Astrocyte (in vitro differentiated cells and primary cell): Measurements from ENCODE around the gene BMF.

ENCODE experiments used
- EZH2 ChIP-seq: IDR thresholded peaks from 2 replicates; pipeline ENCODE4 v1.6.1; 2012; ENCODE audit warnings: mild to moderate bottlenecking, low read length, inconsistent platforms; ENCODE audit not compliant: insufficient read depth
- TF ChIP-seq, protein P1 (sequence below): IDR thresholded peaks from 2 replicates; pipeline ENCODE4 v1.5.1; 2011; ENCODE audit warnings: low read depth, mild to moderate bottlenecking, inconsistent platforms, low read length, moderate library complexity; ENCODE audit not compliant: insufficient read depth

DNA sequence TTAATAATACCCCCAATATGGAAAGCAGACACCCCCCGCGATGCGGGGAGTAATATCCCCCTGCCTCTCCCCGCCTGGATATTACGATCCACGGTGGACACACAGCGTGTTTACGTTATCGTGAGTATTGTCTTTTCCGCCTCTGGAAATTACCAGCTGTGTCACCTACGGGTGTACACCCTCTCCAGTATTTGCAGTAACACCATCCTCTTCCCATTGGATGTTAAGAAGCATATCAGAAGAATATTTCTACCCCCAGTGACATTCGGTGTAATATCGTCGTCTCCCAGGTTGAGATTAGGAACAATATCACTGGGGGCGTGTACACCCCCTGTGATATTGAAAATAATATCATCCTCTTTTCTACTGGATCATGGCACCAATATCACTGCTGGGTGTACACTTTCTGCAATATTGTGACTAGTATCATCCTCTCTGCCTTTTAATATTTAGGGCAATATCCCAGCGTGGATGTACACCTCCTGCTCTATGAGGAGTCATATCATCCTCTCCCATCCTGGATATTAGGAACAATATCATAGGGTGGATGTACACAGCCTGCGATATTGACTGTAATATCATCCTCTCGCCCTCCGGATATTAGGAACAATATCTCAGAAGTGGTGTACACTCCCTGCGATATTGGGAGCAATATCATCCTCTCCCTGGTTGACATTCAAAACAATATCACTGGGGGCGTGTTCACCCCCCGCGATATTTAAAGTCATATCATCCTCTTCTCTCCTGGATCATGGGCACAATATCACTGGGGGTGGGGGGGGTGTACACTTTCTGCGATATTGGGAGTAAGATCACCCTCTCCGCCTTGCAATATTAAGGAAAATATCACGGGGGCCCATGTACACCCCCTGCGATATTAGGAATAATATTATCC, 20.3 kb upstream of the BMF start:
- TF ChIP-seq, protein P1, sequence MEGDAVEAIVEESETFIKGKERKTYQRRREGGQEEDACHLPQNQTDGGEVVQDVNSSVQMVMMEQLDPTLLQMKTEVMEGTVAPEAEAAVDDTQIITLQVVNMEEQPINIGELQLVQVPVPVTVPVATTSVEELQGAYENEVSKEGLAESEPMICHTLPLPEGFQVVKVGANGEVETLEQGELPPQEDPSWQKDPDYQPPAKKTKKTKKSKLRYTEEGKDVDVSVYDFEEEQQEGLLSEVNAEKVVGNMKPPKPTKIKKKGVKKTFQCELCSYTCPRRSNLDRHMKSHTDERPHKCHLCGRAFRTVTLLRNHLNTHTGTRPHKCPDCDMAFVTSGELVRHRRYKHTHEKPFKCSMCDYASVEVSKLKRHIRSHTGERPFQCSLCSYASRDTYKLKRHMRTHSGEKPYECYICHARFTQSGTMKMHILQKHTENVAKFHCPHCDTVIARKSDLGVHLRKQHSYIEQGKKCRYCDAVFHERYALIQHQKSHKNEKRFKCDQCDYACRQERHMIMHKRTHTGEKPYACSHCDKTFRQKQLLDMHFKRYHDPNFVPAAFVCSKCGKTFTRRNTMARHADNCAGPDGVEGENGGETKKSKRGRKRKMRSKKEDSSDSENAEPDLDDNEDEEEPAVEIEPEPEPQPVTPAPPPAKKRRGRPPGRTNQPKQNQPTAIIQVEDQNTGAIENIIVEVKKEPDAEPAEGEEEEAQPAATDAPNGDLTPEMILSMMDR, result no peak
- no peak for TF ChIP-seq EZH2
